ENCODE data around the gene SIM1.

The SIM1 gene

GRCh38 chr6:100349366-100349765 lies 115.4 kb downstream of the SIM1 start:
- DNase-seq = no peak

GRCh38 chr6:100347901-100348550 lies 116.7 kb downstream of the SIM1 start:
- no peak for DNase-seq

- no peak for DNase-seq
These were observed 117.9 kb downstream of the SIM1 start for GRCh38 chr6:100346828-100347227.

GRCh38 chr6:100346203-100346602 lies 118.5 kb downstream of the SIM1 start:
- DNase-seq = no peak

DNA sequence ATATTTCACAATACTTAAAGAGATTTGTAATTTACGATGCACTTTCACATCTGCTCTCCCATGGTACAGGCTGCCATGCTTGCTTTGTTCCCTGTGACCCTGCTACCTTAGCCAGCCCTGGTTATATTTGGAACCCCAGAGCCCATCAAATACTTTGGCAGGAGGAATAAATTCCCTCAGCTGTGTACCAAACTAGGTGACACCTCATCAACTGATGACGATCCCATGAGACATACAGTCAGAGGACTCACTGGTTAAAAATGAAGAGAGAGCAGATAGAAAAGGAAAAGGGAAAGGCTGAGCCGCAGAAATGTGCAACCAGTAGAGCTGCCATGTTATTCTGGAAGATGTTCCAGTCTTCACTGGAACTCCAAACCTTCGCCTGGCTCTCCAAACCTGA lies 120.0 kb downstream of the SIM1 start:
- DNase-seq = no peak

DNA sequence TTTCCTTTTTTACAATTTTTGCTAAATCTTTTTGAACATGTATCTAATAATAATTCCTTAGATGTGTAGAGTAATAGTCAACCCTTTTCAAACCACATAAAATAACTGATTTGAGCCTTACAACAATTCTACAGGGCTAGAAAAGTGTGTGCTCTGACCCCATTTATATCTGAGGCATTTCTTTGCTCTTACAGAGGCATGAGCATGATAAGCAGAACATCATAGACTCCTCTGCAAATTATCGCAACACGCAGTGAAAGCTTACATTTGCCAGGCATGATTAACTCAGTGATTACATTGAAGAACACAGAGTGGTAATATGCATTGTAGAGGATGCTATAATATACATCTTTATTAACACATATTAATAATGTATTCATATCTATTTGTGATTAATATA lies 120.4 kb downstream of the SIM1 start:
- DNase-seq = no peak

DNA sequence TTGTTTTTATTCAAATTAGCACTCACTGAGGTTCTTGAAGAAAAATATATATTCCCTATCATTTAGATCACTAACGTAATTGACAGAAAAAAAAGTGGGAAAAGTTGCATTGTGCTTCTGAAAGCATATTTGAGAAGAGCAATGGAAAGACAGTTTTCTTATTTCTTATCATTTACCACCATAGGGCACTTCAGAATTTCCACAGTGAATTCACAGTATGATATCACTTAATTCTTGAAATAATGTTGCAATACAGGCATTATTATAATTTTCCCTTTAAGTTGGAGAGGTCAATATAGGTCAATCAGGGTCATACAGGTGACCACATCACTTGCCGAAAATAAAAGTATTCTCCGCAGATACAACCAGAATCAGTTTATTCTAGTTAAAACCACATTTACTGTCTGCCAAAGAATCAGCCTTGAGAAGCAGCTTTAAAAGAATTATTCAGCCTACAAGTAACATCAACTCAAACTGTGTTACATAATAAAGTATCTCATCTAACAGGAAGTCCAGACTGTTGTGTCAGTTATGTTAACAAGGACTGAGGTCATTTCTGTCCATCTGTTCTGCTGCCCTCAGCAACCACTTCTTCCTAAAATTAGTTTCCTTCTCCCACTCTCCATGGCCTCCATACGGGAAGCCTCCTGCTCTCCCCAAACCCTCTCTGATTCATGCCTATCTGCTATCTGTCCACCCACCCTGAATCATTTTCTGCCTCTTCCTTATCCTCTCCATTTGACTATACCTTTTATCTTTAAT lies 121.2 kb downstream of the SIM1 start:
- DNase-seq = no peak

DNA sequence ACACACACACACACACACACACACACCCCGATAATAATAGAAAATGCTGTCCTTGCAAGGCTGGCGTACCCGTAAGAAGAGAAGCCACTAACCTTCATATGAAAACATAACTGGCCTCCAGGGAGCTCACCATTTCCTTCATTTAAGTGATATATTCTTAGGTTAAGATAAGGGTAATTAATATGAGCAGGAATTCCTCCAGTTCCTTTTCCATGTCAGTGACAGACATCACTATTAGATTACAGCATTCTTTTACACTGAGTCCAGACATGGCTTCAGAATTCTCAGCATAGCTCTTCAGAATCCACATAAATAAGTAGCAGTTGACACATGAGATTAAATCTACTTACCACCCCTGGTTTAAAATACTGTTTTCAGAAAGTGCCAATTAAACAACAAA lies 121.9 kb downstream of the SIM1 start:
- DNase-seq = no peak

DNA sequence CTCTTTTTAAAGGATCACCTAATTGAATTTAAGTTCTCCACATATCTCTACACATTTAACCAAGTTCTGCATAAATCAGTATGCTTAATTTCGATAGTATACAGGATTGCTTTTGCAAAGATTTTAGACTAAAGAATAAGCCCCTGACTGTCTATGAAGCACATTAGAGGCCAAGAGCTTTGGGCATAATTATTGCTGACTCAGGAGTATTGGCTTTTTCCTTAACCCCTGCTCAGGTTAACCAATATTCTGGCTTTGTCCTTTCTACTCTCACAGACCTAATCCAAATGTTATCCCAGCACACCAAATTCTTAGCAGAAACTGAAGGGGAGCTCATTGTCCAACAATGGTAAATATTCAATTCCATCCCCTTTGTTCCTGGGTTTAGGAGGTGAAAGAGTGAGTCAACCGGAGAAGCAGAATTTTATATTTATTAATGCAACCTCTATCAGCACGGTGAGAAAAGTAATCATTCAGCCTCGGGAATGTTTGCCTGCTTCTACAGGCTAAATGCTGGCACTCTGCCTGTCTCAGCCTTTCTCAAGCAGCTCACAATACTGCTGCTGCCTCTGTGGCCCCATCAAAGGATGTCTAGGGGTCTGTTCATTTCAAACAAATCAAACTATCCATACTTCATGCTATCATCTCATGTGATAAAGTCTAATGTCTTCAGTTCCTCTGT lies 125.0 kb downstream of the SIM1 start:
- no peak for DNase-seq

GRCh38 chr6:100338090-100338489 lies 126.6 kb downstream of the SIM1 start:
- no peak for DNase-seq

DNA sequence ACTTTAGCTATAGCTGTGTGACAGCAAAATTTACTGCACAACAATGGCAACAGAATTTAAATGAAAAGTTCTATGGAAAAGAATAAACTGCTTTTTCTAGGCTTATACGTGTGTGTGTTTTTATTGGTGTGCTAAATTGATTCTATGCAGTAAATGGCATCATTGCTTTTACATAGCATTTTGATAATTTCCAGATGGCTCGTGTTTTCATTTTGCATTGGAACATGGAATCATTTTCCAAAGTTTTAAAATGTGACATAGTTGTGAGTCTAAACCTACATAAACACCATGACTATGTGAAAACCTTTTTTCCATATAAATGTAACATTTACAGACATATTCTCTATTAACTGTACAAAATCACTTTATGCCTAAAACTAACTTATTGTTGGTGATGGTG lies 127.8 kb downstream of the SIM1 start:
- no peak for DNase-seq

DNA sequence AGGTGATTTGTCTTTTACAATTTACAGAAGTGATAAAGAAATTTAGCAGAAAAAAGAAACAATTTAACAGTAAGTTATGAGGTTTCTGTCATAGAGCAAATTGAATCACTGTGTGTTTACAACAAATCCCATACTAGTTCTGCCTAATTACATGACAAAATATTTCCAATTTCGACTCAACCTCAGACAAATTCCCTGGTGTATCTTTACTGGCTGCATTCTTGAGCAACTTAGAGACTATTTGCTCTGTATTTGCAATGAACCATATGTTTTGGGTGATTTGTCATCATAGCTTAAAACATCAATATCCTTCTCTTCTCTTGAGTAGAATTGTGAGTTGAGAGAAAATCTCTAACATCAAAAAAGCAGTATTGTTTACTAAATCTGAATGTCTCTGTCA lies 128.7 kb downstream of the SIM1 start:
- no peak for DNase-seq

All from CD4-positive, alpha-beta T cell treated with Interleukin-12 subunit alpha and Interleukin-12 subunit beta, for 1 hour (primary cell).